Epithelial cell of esophagus (primary cell): Measurements from ENCODE around the gene SERPINA9.

ENCODE experiments used
- DNase-seq: peaks from one replicate; pipeline ENCODE4 v3.0.0; 2010; ENCODE audit warnings: low read depth
- H3K4me3 ChIP-seq: 2 replicates; pipeline ENCODE4 v1.5.1; 2011; ENCODE audit warnings: mild to moderate bottlenecking, low read length, control low read depth
- CTCF ChIP-seq: IDR thresholded peaks from 2 replicates; pipeline ENCODE4 v1.5.1; 2011; ENCODE audit warnings: low read depth, mild to moderate bottlenecking, low read length, control low read depth, inconsistent platforms; ENCODE audit not compliant: insufficient read depth; ENCODE audit errors: missing control alignments

Gene SERPINA9

DNA sequence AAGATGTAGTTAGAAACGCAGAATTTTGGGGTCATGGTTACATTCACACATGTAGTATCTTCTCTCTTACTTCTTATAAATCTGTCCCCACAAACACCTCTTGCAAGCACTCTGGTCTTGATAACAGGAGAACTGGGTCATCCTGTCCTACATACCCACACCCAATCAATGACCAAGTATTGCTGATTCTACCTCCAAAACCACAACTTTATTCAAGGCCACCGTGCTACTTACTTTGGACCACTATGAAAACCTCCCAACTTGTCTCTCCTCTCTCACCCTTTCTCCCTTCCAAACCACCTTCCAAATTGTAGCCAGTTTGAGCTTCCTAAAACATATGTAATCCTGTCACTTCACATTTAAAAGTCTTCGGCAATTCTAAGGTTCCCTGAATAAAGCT is 28.8 kb downstream of the SERPINA9 start:
- no peak for TF ChIP-seq CTCF
- H3K4me3 ChIP-seq = no peak overlapping the region
- DNase-seq = no peak

DNA sequence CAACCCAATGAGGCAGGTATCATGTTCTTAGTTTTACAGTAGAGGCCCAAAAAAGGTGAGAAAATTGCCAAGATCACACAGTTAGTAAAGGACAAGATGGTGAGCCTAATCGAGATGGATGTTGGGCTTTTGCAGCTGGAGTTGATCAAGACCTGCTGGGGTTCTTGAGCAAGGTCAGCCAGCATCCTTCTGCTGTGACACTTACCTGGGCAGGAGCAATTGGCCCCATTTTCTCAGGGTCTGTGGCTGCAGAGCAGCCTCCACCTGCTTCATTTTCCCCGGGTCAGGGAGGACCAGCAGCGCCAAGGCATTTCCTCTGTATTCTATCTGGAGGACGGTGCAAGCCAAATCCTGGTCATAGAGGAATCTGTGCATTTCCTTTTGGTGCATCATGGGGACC is 29.9 kb downstream of the SERPINA9 start:
- no peak overlapping the region for H3K4me3 ChIP-seq
- DNase-seq = no peak
- TF ChIP-seq CTCF = no peak

- no peak for DNase-seq
- TF ChIP-seq CTCF = no peak
- no peak overlapping the region for H3K4me3 ChIP-seq
These were observed 31.0 kb downstream of the SERPINA9 start for GRCh38 chr14:94445003-94445402.

DNA sequence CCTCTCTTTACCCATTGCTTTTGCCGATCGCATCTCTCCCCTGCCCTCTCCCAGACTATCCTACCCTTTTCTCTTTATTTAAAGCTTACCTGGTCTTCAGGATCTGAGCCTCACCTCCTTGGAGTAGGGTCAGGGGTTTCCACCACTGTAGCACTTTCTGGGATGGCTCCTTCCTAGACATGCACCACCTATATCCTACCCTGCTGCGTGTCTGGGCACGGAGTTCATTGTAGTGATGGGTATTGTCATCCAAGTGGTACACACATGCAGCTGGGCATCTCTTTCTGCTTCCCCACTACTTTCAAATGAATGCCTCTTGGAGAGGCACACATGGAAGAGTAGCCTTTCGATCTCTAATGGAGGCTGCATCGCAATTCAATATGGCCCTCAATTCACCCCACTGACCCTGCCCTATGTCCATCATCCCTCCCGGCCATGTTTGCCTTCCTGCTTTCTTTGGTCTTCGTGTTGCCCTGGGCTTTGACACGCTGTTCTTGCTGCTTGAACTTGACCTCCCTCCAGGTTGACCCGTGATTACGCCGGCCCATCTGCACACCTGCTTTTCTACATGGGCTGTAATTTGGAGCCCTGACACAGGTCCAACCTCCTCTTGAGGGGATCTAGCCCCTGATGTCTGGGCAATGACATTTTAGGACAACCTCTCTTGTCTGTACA is 34.3 kb downstream of the SERPINA9 start:
- no peak for TF ChIP-seq CTCF
- DNase-seq = no peak
- H3K4me3 ChIP-seq = no peak overlapping the region

DNA sequence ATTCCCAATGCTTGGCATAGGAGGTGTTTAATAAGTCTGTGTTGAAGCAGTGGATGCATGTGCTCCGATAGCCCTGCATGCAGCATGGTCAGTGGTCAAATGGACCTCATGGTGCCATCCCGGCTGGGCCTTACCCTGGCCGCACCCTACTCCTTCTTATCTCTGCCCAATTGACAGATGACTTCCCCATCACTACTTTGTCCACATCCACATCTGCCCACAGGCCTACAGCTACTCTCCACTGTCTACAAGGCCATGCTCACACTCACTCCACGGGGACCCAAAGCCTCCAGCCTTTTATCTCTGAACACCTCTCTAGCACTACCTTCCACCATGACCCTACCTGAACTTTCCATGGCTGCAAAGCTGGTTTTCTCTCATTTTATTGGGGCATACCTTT is 34.9 kb downstream of the SERPINA9 start:
- DNase-seq = no peak
- no peak overlapping the region for H3K4me3 ChIP-seq
- no peak for TF ChIP-seq CTCF

DNA sequence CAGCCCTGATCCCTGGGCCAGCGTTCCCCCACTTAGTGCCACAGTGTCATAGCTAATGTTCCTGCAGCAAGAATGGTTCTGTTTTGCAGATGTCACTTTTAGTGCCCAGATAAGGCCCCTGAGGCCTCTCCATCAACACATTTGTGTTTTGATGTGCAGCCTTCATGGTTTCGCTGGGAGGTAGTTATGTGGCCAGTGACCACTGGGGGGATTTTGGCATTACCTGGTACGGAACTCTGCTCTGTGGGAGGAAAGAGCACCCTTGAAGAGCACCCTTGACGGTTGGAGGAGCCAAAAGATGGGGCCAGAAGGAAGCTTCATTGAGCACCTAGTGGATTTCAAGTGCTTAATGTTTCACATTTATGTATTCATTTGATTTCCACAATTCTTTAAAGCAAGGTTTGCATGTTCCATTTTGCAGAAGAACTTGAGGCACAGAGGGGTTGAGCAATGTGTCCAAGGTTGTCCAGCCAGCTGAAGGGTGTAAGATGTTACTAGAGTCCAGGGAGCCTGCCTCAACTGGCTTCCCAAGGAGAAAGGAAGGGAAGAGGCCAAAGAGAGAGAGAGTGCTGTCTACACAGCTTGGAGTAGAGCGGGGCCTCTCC is 36.4 kb downstream of the SERPINA9 start:
- no peak overlapping the region for H3K4me3 ChIP-seq
- no peak for TF ChIP-seq CTCF
- DNase-seq = no peak

- no peak overlapping the region for H3K4me3 ChIP-seq
- no peak for TF ChIP-seq CTCF
These were observed 47.4 kb downstream of the SERPINA9 start for GRCh38 chr14:94428610-94429009.

More at GRCh38 chr14:94428610-94429009, 47.4 kb downstream of the SERPINA9 start:
- DNase-seq = no peak
